Endothelial cell (in vitro differentiated cells): ENCODE measurements around the gene PRRC2B. TPM values are rescaled to one million over a fixed set of nuclear protein-coding genes. Genes with fewer than 3 reads are reported as not detected.

ENCODE experiments used
- DNase-seq: peaks from one replicate; pipeline ENCODE4 v3.0.0; 2021; ENCODE audit warnings: low spot score
- H3K27ac Mint-ChIP-seq: one replicate; pipeline ENCODE4 v1.8.0; 2021; ENCODE audit warnings: mixed read lengths, inconsistent platforms; ENCODE audit not compliant: unreplicated experiment
- H3K27me3 Mint-ChIP-seq: one replicate; pipeline ENCODE4 v1.8.0; 2021; ENCODE audit warnings: mild to moderate bottlenecking, moderate library complexity, mixed read lengths, inconsistent platforms; ENCODE audit not compliant: unreplicated experiment
- H3K36me3 Mint-ChIP-seq: one replicate; pipeline ENCODE4 v1.8.0; 2021; ENCODE audit warnings: mild to moderate bottlenecking, low read depth, mixed read lengths, inconsistent platforms; ENCODE audit not compliant: unreplicated experiment
- H3K4me1 Mint-ChIP-seq: one replicate; pipeline ENCODE4 v1.8.0; 2021; ENCODE audit warnings: mild to moderate bottlenecking, mixed read lengths, inconsistent platforms; ENCODE audit not compliant: unreplicated experiment
- H3K4me3 Mint-ChIP-seq: one replicate; pipeline ENCODE4 v1.8.0; 2021; ENCODE audit warnings: mild to moderate bottlenecking, mixed read lengths, inconsistent platforms; ENCODE audit not compliant: unreplicated experiment
- H3K9me3 Mint-ChIP-seq: one replicate; pipeline ENCODE4 v1.8.0; 2021; ENCODE audit warnings: mixed read lengths, inconsistent platforms; ENCODE audit not compliant: unreplicated experiment
- CTCF ChIP-seq: fragments of 200-600 bp; sonication (generic); IDR thresholded peaks from one replicate; pipeline ENCODE4 v1.5.0; 2021; ENCODE audit warnings: antibody characterized with exemption; ENCODE audit not compliant: unreplicated experiment
- total RNA-seq: library from RNA; stranded (reverse); fragmentation: NEBNext Ultra II Directional; extraction: Animal tissue kit (Norgen Biotek cat#: 25700); gene quantifications from one replicate; pipeline ENCODE4 v1.2.1, GENCODE V29; 2021; ENCODE audit not compliant: unreplicated experiment

PRRC2B gene
- total RNA-seq, 1 donor from 2014 or later = 350 TPM

GRCh38 chr9:131475956-131476776 is 82.3 kb downstream of the PRRC2B start:
- Mint-ChIP-seq H3K27ac (no peak overlapping the region), H3K27me3 (peaks cover 19% of the 10 kb centered on the region), H3K9me3 (no peaks in the 10 kb centered on the region), H3K4me3 (no peak overlapping the region), H3K4me1 (no peaks in the 10 kb centered on the region), H3K36me3 (peaks cover 46% of the 10 kb centered on the region)
- no peak for DNase-seq
- TF ChIP-seq CTCF = peak; percentile 35

GRCh38 chr9:131476777-131477345 is 83.0 kb downstream of the PRRC2B start:
- Mint-ChIP-seq H3K9me3 (no peaks in the 10 kb centered on the region), H3K27me3 (peaks cover 21% of the 10 kb centered on the region), H3K4me3 (no peak overlapping the region), H3K4me1 (no peaks in the 10 kb centered on the region), H3K27ac (no peak overlapping the region), H3K36me3 (peaks cover 52% of the 10 kb centered on the region)
- no peak for TF ChIP-seq CTCF
- no peak for DNase-seq

- Mint-ChIP-seq H3K36me3 (peaks cover 57% of the 10 kb centered on the region), H3K4me3 (no peak overlapping the region), H3K4me1 (no peaks in the 10 kb centered on the region), H3K27ac (no peak overlapping the region), H3K27me3 (peaks cover 25% of the 10 kb centered on the region), H3K9me3 (no peaks in the 10 kb centered on the region)
- no peak for TF ChIP-seq CTCF
- no peak for DNase-seq
These were observed 83.5 kb downstream of the PRRC2B start for GRCh38 chr9:131477367-131477766.

- DNase-seq = no peak
- Mint-ChIP-seq H3K27ac (peak overlapping the region; percentile 70), H3K4me1 (no peaks in the 10 kb centered on the region), H3K27me3 (peaks cover 29% of the 10 kb centered on the region), H3K36me3 (peaks cover 59% of the 10 kb centered on the region), H3K9me3 (no peaks in the 10 kb centered on the region), H3K4me3 (no peak overlapping the region)
- no peak for TF ChIP-seq CTCF
These were observed 84.0 kb downstream of the PRRC2B start for GRCh38 chr9:131477816-131478419.
